ENCODE data around the gene RBM4B.

DNA sequence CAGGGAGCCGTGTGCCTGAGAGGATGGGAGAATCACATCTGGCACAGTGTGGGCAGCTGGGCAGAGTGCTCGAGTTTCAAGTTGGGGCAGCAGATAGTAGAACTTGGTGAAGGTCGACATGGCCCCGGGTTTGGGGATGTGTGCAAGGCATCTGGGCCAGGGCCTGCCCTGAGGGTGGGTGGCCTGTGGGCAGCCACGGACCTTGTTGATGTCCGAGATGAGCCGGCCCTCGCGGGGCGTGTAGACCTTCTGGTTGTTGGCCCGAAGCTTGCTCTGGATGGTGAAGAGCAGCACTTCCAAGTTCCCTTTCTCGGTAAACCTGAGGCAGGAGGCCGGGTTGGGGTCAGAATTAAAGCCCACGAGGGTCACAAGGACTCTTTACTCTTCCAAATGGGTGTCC lies 31.0 kb upstream of the RBM4B start:
- TF ChIP-seq, protein P1, sequence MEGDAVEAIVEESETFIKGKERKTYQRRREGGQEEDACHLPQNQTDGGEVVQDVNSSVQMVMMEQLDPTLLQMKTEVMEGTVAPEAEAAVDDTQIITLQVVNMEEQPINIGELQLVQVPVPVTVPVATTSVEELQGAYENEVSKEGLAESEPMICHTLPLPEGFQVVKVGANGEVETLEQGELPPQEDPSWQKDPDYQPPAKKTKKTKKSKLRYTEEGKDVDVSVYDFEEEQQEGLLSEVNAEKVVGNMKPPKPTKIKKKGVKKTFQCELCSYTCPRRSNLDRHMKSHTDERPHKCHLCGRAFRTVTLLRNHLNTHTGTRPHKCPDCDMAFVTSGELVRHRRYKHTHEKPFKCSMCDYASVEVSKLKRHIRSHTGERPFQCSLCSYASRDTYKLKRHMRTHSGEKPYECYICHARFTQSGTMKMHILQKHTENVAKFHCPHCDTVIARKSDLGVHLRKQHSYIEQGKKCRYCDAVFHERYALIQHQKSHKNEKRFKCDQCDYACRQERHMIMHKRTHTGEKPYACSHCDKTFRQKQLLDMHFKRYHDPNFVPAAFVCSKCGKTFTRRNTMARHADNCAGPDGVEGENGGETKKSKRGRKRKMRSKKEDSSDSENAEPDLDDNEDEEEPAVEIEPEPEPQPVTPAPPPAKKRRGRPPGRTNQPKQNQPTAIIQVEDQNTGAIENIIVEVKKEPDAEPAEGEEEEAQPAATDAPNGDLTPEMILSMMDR (IDR thresholded peaks at IDR 0.05; ENCODE audit: low read length) = no peak
- no peak for TF ChIP-seq EZH2phosphoT487 (IDR thresholded peaks at IDR 0.05; ENCODE audit: low read length)
- no peak for TF ChIP-seq EZH2 (optimal IDR thresholded peaks at IDR 0.05; ENCODE audit: low read depth, low read length)
